PC-3 (cell line): ENCODE results near the gene RASL10B. TPM values are rescaled to one million over a fixed set of nuclear protein-coding genes. Genes with fewer than 3 reads are reported as not detected.

Experiments
- ATAC-seq: fragments of 200-7000 bp; cut with Tn5 transposase; 2 replicates; pipeline ENCODE4 v1.9.1; 2020; ENCODE audit warnings: mild to moderate bottlenecking, moderate library complexity
- BruUV-seq: library from RNA; stranded (reverse); fragments of 400-500 nt; replicated peaks from 2 replicates; lab custom pipeline; 2021; lab: Mats Ljungman, UMichigan
- CTCF ChIA-PET: fragments of 300-600 bp; sonication (Branson Sonifier 250); formaldehyde crosslinking; loops from one replicate; lab custom pipeline; 2022; ENCODE audit warnings: antibody characterized with exemption; lab: Charles Lee
- POLR2A ChIA-PET: fragments of 300-600 bp; sonication (Branson Sonifier 250); formaldehyde crosslinking; loops from one replicate; lab custom pipeline; 2022; ENCODE audit warnings: antibody characterized with exemption; ENCODE audit not compliant: unreplicated experiment; lab: Charles Lee
- DNase-seq: peaks from one replicate; pipeline ENCODE4 v3.0.0-alpha.2; 2015
- H2AFZ ChIP-seq: fragments of 300-600 bp; sonication (generic); 2 replicates; pipeline ENCODE4 v1.6.0; 2016; ENCODE audit warnings: antibody characterized with exemption, low read length
- H3F3A ChIP-seq: fragments of 300-600 bp; sonication (generic); one replicate; pipeline ENCODE4 v1.6.0; 2017; ENCODE audit warnings: antibody characterized with exemption, low read length, control low read depth, mild to moderate bottlenecking; ENCODE audit not compliant: unreplicated experiment
- H3K27ac ChIP-seq: fragments of 300-600 bp; sonication (generic); 2 replicates; pipeline ENCODE4 v1.5.1; 2016; ENCODE audit warnings: mild to moderate bottlenecking, low read length
- H3K27me3 ChIP-seq: fragments of 300-600 bp; sonication (generic); 2 replicates; pipeline ENCODE4 v1.6.1; 2016; ENCODE audit warnings: low read length, mixed read lengths
- H3K36me3 ChIP-seq: fragments of 300-600 bp; sonication (generic); 2 replicates; pipeline ENCODE4 v1.6.1; 2016; ENCODE audit warnings: low read depth, mixed run types, low read length, mixed read lengths
- H3K4me1 ChIP-seq: fragments of 300-600 bp; sonication (generic); 2 replicates; pipeline ENCODE4 v1.5.1; 2016; ENCODE audit warnings: low read length; ENCODE audit not compliant: insufficient read depth
- H3K4me2 ChIP-seq: fragments of 300-600 bp; sonication (generic); 2 replicates; pipeline ENCODE4 v1.6.0; 2016; ENCODE audit warnings: low read length
- H3K4me3 ChIP-seq: fragments of 300-600 bp; sonication (generic); 2 replicates; pipeline ENCODE4 v1.5.1; 2016; ENCODE audit warnings: mild to moderate bottlenecking, low read length, mixed read lengths
- H3K79me2 ChIP-seq: fragments of 300-600 bp; sonication (generic); 2 replicates; pipeline ENCODE4 v1.6.1; 2017; ENCODE audit warnings: low read length, mixed read lengths
- H3K9ac ChIP-seq: fragments of 300-600 bp; sonication (generic); 2 replicates; pipeline ENCODE4 v1.6.0; 2016; ENCODE audit warnings: mild to moderate bottlenecking, low read length
- H3K9me2 ChIP-seq: fragments of 300-600 bp; sonication (generic); replicated peaks from 2 replicates; pipeline ENCODE4 v1.6.1; 2016; ENCODE audit warnings: mixed run types, low read length, mixed read lengths
- H3K9me3 ChIP-seq: fragments of 300-600 bp; sonication (generic); 2 replicates; pipeline ENCODE4 v1.6.1; 2016; ENCODE audit warnings: low read length, mixed read lengths
- H4K20me1 ChIP-seq: fragments of 300-600 bp; sonication (generic); 2 replicates; pipeline ENCODE4 v1.6.1; 2016; ENCODE audit warnings: low read length, mixed read lengths
- CTCF ChIP-seq: fragments of 300-600 bp; sonication (generic); conservative IDR thresholded peaks from 2 replicates; pipeline ENCODE4 v1.5.1; 2017; ENCODE audit warnings: antibody characterized with exemption, low read depth, mild to moderate bottlenecking, low read length
- EZH2 ChIP-seq: fragments of 300-600 bp; sonication (generic); IDR thresholded peaks from one replicate; pipeline ENCODE4 v1.6.1; 2017; ENCODE audit warnings: antibody characterized with exemption, mild to moderate bottlenecking, low read length; ENCODE audit not compliant: unreplicated experiment
- EZH2phosphoT487 ChIP-seq: fragments of 300-600 bp; sonication (generic); IDR thresholded peaks from 2 replicates; pipeline ENCODE4 v1.6.1; 2018; ENCODE audit warnings: mild to moderate bottlenecking, antibody characterized with exemption, low read length, borderline replicate concordance
- intact Hi-C: fragments of 100-400 bp; cut with micrococcal nuclease; formaldehyde crosslinking; loops from 2 replicates; pipeline ENCODE4 v1.9.0; 2023
- total RNA-seq: library from RNA; depleted of rRNA; stranded (reverse); fragments of >200 nt; gene quantifications from 2 replicates; pipeline ENCODE4 v1.2.3, GENCODE V29; 2014

The RASL10B gene
- total RNA-seq, 1 experiment from 2014 or later: 0.77 TPM

DNA sequence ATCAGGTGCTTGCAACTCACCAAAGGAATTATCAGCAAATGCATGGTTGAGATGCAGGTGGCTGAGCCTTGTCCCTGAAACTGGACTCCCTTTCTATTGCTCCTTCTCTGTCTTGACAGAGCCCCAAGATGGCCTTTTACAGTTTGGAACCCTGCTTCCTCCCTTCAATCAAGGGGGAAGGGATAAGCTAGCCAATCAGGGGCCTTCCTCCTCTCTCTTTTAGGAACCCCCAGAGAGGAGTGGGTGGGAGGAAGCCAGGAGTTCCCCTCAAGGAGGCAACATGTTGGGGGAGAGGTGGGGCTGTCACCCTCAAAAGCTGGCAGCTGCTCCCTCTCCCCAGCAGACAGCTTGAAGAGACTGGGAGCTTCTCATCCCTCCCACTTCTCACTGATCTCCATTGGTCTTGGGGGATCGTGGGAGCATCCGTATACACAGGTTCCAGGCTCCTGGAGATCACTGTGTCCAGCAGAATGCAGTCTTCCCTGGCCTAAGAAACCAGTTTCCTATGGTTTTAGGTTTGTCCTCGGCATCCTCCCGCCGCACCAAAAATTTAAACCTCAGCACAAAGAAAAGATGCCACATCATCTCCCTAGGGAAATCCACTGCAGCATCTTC, 7.2 kb downstream of the RASL10B start:
- no peak overlapping the region for H2AFZ ChIP-seq
- no peak overlapping the region for H3K9ac ChIP-seq
- no peak for DNase-seq
- H3K4me3 ChIP-seq: no peak overlapping the region
- no peaks in the 10 kb centered on the region for H3F3A ChIP-seq
- POLR2A ChIA-PET: no interaction called here
- no peaks in the 10 kb centered on the region for H3K79me2 ChIP-seq
- H3K4me2 ChIP-seq: no peak overlapping the region
- BruUV-seq: no TSS peak
- no peaks in the 10 kb centered on the region for H3K9me2 ChIP-seq
- CTCF ChIA-PET: no interaction called here
- H4K20me1 ChIP-seq: no peaks in the 10 kb centered on the region
- no peak overlapping the region for H3K27ac ChIP-seq
- H3K4me1 ChIP-seq: no peaks in the 10 kb centered on the region
- no peak for ATAC-seq
- intact Hi-C loops: no loop called here
- H3K9me3 ChIP-seq: no peaks in the 10 kb centered on the region
- no peaks in the 10 kb centered on the region for H3K36me3 ChIP-seq
- TF ChIP-seq EZH2phosphoT487 (no peak), EZH2 (no peak), CTCF (no peak)
- H3K27me3 ChIP-seq: no peaks in the 10 kb centered on the region

DNA sequence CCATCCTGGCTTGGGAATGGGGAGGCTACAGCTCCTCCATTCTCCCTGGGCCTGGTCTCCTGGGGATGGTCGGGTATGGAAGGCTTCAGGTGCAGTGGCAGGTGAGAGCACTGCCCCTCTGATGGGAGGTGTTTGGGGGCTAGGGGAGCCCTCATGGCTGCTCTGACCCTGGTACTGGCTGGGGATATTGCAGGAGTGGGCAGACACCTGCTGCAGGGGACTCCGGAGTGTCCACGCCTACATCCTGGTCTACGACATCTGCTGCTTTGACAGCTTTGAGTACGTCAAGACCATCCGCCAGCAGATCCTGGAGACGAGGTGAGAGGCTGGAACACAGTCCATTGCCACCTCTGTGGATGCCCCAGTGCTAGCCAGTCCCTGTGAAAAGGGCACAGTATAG, 8.8 kb downstream of the RASL10B start:
- Histone ChIP-seq H3K36me3 (no peaks in the 10 kb centered on the region), H3K9me3 (no peaks in the 10 kb centered on the region), H3K9ac (no peak overlapping the region), H3K4me2 (no peak overlapping the region), H3K4me3 (no peak overlapping the region), H3K27me3 (no peaks in the 10 kb centered on the region), H4K20me1 (no peaks in the 10 kb centered on the region), H2AFZ (no peak overlapping the region), H3K79me2 (no peaks in the 10 kb centered on the region), H3F3A (no peaks in the 10 kb centered on the region), H3K27ac (no peak overlapping the region), H3K9me2 (no peaks in the 10 kb centered on the region), H3K4me1 (no peaks in the 10 kb centered on the region)
- CTCF ChIA-PET: no interaction called here
- ATAC-seq (no peak), DNase-seq (no peak)
- TF ChIP-seq EZH2phosphoT487 (no peak), EZH2 (no peak), CTCF (no peak)
- no TSS peak for BruUV-seq
- POLR2A ChIA-PET: no interaction called here
- intact Hi-C loops: no loop called here

DNA sequence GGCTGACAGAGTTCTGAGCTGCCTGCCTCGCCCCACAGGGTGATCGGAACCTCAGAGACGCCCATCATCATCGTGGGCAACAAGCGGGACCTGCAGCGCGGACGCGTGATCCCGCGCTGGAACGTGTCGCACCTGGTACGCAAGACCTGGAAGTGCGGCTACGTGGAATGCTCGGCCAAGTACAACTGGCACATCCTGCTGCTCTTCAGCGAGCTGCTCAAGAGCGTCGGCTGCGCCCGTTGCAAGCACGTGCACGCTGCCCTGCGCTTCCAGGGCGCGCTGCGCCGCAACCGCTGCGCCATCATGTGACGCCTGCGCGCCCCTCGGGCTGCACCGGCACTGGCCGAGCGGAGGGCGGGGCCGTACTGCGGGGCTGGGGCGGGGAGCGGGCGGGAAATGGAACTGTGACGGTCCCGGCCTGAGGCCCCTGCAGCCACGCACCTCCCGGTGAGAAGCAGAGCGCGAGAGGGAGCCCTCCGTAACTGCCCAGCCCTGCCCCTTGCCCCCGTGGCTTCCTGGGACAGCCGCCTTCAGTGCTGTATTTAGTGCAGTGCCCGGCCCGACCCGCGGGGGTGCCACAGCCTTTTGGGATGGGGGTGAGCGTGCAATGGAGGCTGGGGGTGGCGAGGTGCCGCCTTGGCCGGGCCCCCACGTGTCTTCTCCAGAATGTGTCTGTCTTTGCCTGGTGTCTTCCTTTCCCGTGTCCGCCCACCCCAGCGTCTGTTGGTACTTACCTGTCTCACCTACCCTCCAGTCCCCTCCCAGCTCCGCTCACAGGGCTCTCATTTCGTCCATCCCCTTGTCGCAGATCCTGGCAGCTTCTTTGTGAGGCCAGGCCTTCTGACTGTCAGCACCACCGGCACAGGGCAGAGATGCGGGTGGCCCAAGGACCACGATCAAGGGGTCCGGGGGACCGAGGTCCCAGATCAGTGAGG, 9.8 kb downstream of the RASL10B start:
- no peaks in the 10 kb centered on the region for H3K9me2 ChIP-seq
- H3K4me1 ChIP-seq: no peaks in the 10 kb centered on the region
- no TSS peak for BruUV-seq
- H3K79me2 ChIP-seq: no peaks in the 10 kb centered on the region
- no peaks in the 10 kb centered on the region for H3K36me3 ChIP-seq
- H3K27me3 ChIP-seq: no peaks in the 10 kb centered on the region
- no peak overlapping the region for H2AFZ ChIP-seq
- no peaks in the 10 kb centered on the region for H4K20me1 ChIP-seq
- no peaks in the 10 kb centered on the region for H3K9me3 ChIP-seq
- ChIA-PET CTCF (interaction anchor here (0.6 kb wide), 1 partner anchor 185 kb away, joined by 5 read pairs; no protein-coding TSS in a partner anchor), POLR2A (no interaction called here)
- H3F3A ChIP-seq: no peaks in the 10 kb centered on the region
- no peak for DNase-seq
- no peak overlapping the region for H3K27ac ChIP-seq
- no peak for ATAC-seq
- no peak overlapping the region for H3K4me2 ChIP-seq
- no peak overlapping the region for H3K4me3 ChIP-seq
- TF ChIP-seq EZH2phosphoT487: no peak
- TF ChIP-seq CTCF: no peak
- TF ChIP-seq EZH2: no peak
- intact Hi-C loops: no loop called here
- no peak overlapping the region for H3K9ac ChIP-seq
